Smooth muscle cell (in vitro differentiated cells): ENCODE measurements around the gene TAF8. TPM values are rescaled to one million over a fixed set of nuclear protein-coding genes. Genes with fewer than 3 reads are reported as not detected.

Source experiments
- DNase-seq: peaks from one replicate; lab custom pipeline; 2025; ENCODE audit not compliant: unreplicated experiment; lab: John Stamatoyannopoulos, UW
- H2AFZ ChIP-seq: fragments of 200-600 bp; sonication (generic); 2 replicates; pipeline ENCODE4 v1.6.0; 2016; ENCODE audit warnings: antibody characterized with exemption, low read depth, mild to moderate bottlenecking
- H3F3A ChIP-seq: fragments of 200-600 bp; sonication (generic); 2 replicates; pipeline ENCODE4 v1.6.0; 2017; ENCODE audit warnings: antibody characterized with exemption, low read depth
- H3K27ac ChIP-seq: fragments of 200-600 bp; sonication (generic); 2 replicates; pipeline ENCODE4 v1.5.1; 2016; ENCODE audit warnings: low read depth, mild to moderate bottlenecking
- H3K27me3 ChIP-seq: fragments of 200-600 bp; sonication (generic); 2 replicates; pipeline ENCODE4 v1.6.1; 2016; ENCODE audit warnings: low read depth, mild to moderate bottlenecking
- H3K36me3 ChIP-seq: fragments of 200-600 bp; sonication (generic); 2 replicates; pipeline ENCODE4 v1.5.1; 2016; ENCODE audit warnings: low read depth
- H3K4me1 ChIP-seq: fragments of 200-600 bp; sonication (generic); 2 replicates; pipeline ENCODE4 v1.5.1; 2016; ENCODE audit warnings: low read depth
- H3K4me2 ChIP-seq: fragments of 200-600 bp; sonication (generic); 2 replicates; pipeline ENCODE4 v1.6.0; 2016; ENCODE audit warnings: mild to moderate bottlenecking
- H3K4me3 ChIP-seq: fragments of 200-600 bp; sonication (generic); 2 replicates; pipeline ENCODE4 v1.5.1; 2016; ENCODE audit warnings: mild to moderate bottlenecking
- H3K79me2 ChIP-seq: fragments of 200-600 bp; sonication (generic); 2 replicates; pipeline ENCODE4 v1.6.0; 2016; ENCODE audit warnings: low read depth, mild to moderate bottlenecking
- H3K9ac ChIP-seq: fragments of 200-600 bp; sonication (generic); 2 replicates; pipeline ENCODE4 v1.6.0; 2016; ENCODE audit warnings: low read depth
- H3K9me3 ChIP-seq: fragments of 200-600 bp; sonication (generic); replicated peaks from 2 replicates; pipeline ENCODE4 v1.5.1; 2016; ENCODE audit warnings: low read depth
- H4K20me1 ChIP-seq: fragments of 200-600 bp; sonication (generic); 2 replicates; pipeline ENCODE4 v1.6.0; 2016; ENCODE audit warnings: low read depth
- CTCF ChIP-seq: fragments of 200-600 bp; sonication (generic); IDR thresholded peaks from 2 replicates; pipeline ENCODE4 v1.5.1; 2017; ENCODE audit warnings: borderline replicate concordance, mild to moderate bottlenecking, antibody characterized with exemption; ENCODE audit not compliant: insufficient read depth, poor library complexity, severe bottlenecking
- WGBS: methylation state at CpG from one replicate; pipeline ENCODE4 v1.1.7; 2016; ENCODE audit warnings: low lambda C conversion rate; 5-methylcytosine and 5-hydroxymethylcytosine counted together
- polyA plus RNA-seq: library from polyadenylated mRNA; unstranded; fragments of >200 nt; fragmentation: Nextera tagmentation; extraction: Ambion mirVana; gene quantifications from 2 replicates; pipeline ENCODE4 v1.2.1, GENCODE V29; 2016
- total RNA-seq: library from RNA; depleted of rRNA; stranded (reverse); fragments of >200 nt; gene quantifications from 2 replicates; pipeline ENCODE4 v1.2.3, GENCODE V29; 2014

The TAF8 gene
- total and polyA plus RNA-seq, 2 experiments from 2014 or later = 8.1 to 9.8 TPM

GRCh38 chr6:42049116-42049809, 1.1 kb upstream of the TAF8 start:
- Histone ChIP-seq H4K20me1 (no peaks in the 10 kb centered on the region), H3K4me2 (peak overlapping the region; percentile 98), H3K27me3 (no peaks in the 10 kb centered on the region), H3K9me3 (no peaks in the 10 kb centered on the region), H3K4me1 (peaks cover 17% of the 10 kb centered on the region), H3F3A (peaks cover 30% of the 10 kb centered on the region), H3K9ac (peak overlapping the region; percentile 73), H2AFZ (peak overlapping the region; percentile 99), H3K27ac (no peak overlapping the region), H3K36me3 (no peaks in the 10 kb centered on the region), H3K79me2 (peaks cover 12% of the 10 kb centered on the region), H3K4me3 (peak overlapping the region; percentile 87)
- WGBS = 86% methylated on average over 36 of the region's 36 CpGs
- TF ChIP-seq CTCF = no peak
- no peak for DNase-seq

GRCh38 chr6:42049948-42050296, 402 bp upstream of the TAF8 start:
- H3K36me3 ChIP-seq = no peaks in the 10 kb centered on the region
- H3K27ac ChIP-seq = no peak overlapping the region
- H3K4me2 ChIP-seq = peak overlapping the region; percentile 96
- no peaks in the 10 kb centered on the region for H3K9me3 ChIP-seq
- DNase-seq = no peak
- H3K4me1 ChIP-seq = peaks cover 17% of the 10 kb centered on the region
- peaks cover 30% of the 10 kb centered on the region for H3F3A ChIP-seq
- peaks cover 12% of the 10 kb centered on the region for H3K79me2 ChIP-seq
- WGBS = 59% methylated on average over 20 of the region's 20 CpGs
- H2AFZ ChIP-seq = peak overlapping the region; percentile 62
- TF ChIP-seq CTCF = no peak
- peak overlapping the region; percentile 93 for H3K4me3 ChIP-seq
- no peak overlapping the region for H3K9ac ChIP-seq
- no peaks in the 10 kb centered on the region for H4K20me1 ChIP-seq
- H3K27me3 ChIP-seq = no peaks in the 10 kb centered on the region

DNA sequence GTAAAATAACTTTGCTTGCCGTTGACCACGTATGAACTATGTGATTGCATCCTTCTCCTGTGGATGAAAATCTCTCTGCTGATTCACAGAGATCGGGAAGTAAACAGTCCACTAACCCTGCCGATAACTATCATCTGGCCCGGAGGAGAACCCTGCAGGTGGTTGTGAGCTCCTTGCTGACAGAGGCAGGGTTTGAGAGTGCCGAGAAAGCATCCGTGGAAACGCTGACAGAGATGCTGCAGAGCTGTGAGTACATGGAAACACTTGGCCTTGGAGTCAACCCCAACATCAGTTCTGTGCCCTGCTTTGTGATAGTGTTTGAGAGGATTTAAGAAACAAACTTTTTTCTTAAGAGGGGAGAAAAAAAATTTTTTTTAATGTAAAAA, 937 bp downstream of the TAF8 start:
- no peaks in the 10 kb centered on the region for H4K20me1 ChIP-seq
- H3K79me2 ChIP-seq = peaks cover 12% of the 10 kb centered on the region
- WGBS = 71% methylated on average over 8 of the region's 8 CpGs
- peak overlapping the region; percentile 93 for H3K9ac ChIP-seq
- no peak overlapping the region for H3K27ac ChIP-seq
- H3K27me3 ChIP-seq = no peaks in the 10 kb centered on the region
- H3K4me1 ChIP-seq = peaks cover 5% of the 10 kb centered on the region
- peak overlapping the region; percentile 96 for H2AFZ ChIP-seq
- peak overlapping the region; percentile 93 for H3K4me3 ChIP-seq
- TF ChIP-seq CTCF = no peak
- H3K36me3 ChIP-seq = peaks cover 9% of the 10 kb centered on the region
- H3K9me3 ChIP-seq = no peaks in the 10 kb centered on the region
- no peak for DNase-seq
- peak overlapping the region; percentile 96 for H3K4me2 ChIP-seq
- H3F3A ChIP-seq = peaks cover 18% of the 10 kb centered on the region

- Histone ChIP-seq H3K9ac (no peak overlapping the region), H3K79me2 (peaks cover 12% of the 10 kb centered on the region), H3K4me3 (no peak overlapping the region), H3K27me3 (no peaks in the 10 kb centered on the region), H3F3A (no peaks in the 10 kb centered on the region), H3K4me2 (no peak overlapping the region), H3K27ac (no peak overlapping the region), H4K20me1 (no peaks in the 10 kb centered on the region), H3K4me1 (peaks cover 5% of the 10 kb centered on the region), H3K9me3 (no peaks in the 10 kb centered on the region), H2AFZ (no peak overlapping the region), H3K36me3 (peaks cover 29% of the 10 kb centered on the region)
- TF ChIP-seq CTCF = no peak
- DNase-seq = no peak
These were observed 3.3 kb downstream of the TAF8 start for GRCh38 chr6:42053601-42054000.
